WERI-Rb-1 (cell line): Measurements from ENCODE around the gene NKAIN4.
A peak's percentile ranks its signal among the peaks of the same experiment; 100 is the strongest.

Source experiments
- DNase-seq: peaks from one replicate; pipeline ENCODE4 v3.0.0-alpha.2; 2020
- H3K27ac ChIP-seq: fragments of 250-450 bp; sonication (Bioruptor Pico); 2 replicates; pipeline ENCODE4 v1.5.1; 2020; ENCODE audit warnings: mild to moderate bottlenecking, moderate library complexity
- H3K27me3 ChIP-seq: fragments of 250-450 bp; sonication (Bioruptor Pico); 2 replicates; pipeline ENCODE4 v1.5.1; 2021; ENCODE audit warnings: mild to moderate bottlenecking, low read depth, moderate library complexity; ENCODE audit not compliant: insufficient read depth, severe bottlenecking
- H3K36me3 ChIP-seq: fragments of 250-450 bp; sonication (Bioruptor Pico); 2 replicates; pipeline ENCODE4 v1.5.1; 2020; ENCODE audit warnings: mild to moderate bottlenecking, moderate library complexity
- H3K4me3 ChIP-seq: 2 replicates; pipeline ENCODE4 v1.5.1; 2011; ENCODE audit warnings: low read depth, mild to moderate bottlenecking, control low read depth, low read length
- H3K9me3 ChIP-seq: fragments of 250-450 bp; sonication (Bioruptor Pico); 2 replicates; pipeline ENCODE4 v1.5.1; 2021; ENCODE audit warnings: mild to moderate bottlenecking, moderate library complexity; ENCODE audit not compliant: severe bottlenecking
- CTCF ChIP-seq: IDR thresholded peaks from 2 replicates; pipeline ENCODE4 v1.5.1; 2011; ENCODE audit warnings: low read depth, mild to moderate bottlenecking, control low read depth, inconsistent platforms, low read length

The NKAIN4 gene

DNA sequence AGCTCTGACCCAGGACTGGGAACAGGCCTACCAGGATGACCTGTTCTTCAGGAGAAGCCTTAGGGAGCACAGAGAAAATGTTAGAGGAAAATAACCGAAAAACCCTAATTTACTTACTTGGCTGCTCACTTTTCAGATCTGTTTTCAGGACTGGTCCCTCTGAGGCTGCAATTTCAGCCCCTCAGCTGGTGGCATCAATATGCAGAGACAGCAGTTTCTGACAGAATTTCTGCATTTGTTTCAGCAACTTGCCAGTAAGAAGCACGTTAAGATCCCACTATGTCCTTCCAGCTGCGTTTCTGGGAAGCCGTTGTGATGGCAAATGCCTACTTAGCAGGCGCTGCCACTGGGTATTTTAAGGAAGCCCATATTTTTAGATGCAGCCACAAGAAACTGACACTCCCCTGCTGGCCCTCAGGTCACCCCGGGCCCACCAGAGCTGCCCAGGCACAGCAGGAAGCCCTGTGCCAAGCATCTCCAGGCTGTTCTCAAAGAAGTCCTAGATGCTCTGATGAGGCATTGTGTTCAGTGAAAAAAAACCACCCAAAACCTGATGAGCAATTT is 45.8 kb downstream of the NKAIN4 start:
- H3K27ac ChIP-seq = no peak overlapping the region
- H3K36me3 ChIP-seq = peaks cover 98% of the 10 kb centered on the region
- DNase-seq = no peak
- TF ChIP-seq CTCF = no peak
- no peak overlapping the region for H3K4me3 ChIP-seq
- H3K9me3 ChIP-seq = no peaks in the 10 kb centered on the region
- H3K27me3 ChIP-seq = no peaks in the 10 kb centered on the region

- H3K27me3 ChIP-seq = no peaks in the 10 kb centered on the region
- peak overlapping the region; percentile 40 for H3K27ac ChIP-seq
- H3K36me3 ChIP-seq = peaks cover 98% of the 10 kb centered on the region
- H3K4me3 ChIP-seq = no peak overlapping the region
- H3K9me3 ChIP-seq = no peaks in the 10 kb centered on the region
- DNase-seq = no peak
- no peak for TF ChIP-seq CTCF
Observed at GRCh38 chr20:63206878-63207277, 47.4 kb downstream of the NKAIN4 start.

DNA sequence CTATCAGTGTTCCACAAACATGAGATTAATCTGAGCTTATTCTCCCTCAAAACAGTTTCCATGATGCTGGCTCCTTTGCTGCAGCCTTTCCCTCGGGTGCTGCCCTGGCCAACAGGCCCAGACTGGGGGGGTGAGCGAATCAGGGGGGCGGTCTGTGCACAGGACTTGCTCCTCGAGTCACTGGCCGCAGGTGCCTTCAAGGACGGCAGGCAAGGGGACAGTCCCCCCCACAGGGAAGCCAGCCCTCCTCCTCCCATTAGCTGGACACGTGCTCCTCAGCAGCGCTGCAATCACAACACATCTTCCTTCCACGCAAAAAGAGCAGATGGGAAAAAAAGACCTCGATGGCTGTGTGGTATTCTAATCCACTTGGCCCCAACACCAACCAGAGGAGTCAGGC is 48.4 kb downstream of the NKAIN4 start:
- DNase-seq = no peak
- no peaks in the 10 kb centered on the region for H3K27me3 ChIP-seq
- peaks cover 98% of the 10 kb centered on the region for H3K36me3 ChIP-seq
- H3K9me3 ChIP-seq = no peaks in the 10 kb centered on the region
- peak overlapping the region; percentile 40 for H3K27ac ChIP-seq
- no peak for TF ChIP-seq CTCF
- H3K4me3 ChIP-seq = no peak overlapping the region

GRCh38 chr20:63204362-63204761 is 49.9 kb downstream of the NKAIN4 start:
- H3K36me3 ChIP-seq = peaks cover 95% of the 10 kb centered on the region

DNA sequence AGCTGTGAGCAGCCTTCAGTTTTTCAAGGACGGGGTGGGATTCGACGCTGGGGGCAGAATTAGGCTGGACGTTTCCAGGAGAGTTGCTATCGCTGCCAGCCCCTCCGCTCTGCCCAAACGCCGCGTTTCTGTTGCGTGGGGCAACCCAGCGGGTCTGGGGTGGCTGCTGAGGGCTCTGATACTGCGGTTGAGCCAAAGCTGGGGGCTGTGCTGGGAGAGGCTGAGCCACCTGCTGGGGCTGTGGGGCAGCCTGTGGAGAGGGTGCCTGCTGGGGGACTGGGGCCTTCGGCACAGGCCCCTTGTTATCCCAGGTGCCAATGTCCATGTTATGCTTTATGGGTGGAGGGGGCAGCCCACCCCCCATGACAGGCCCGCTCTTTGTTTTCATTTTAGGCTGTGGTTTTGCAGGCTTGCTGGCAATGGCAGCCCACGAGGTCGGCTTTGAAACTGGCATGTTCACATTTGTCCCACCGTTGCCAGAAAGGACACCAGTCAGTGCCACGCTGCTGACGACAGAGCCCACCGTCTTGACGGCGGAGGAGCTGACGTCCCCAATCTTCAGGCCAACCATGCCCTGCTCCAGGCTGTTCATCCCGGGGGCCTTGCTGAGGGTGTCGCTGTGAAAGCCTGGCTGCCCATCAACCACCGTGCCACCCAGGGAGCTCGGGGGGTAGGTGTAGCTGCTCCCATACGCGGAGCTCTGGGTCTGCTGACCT is 51.3 kb downstream of the NKAIN4 start:
- Histone ChIP-seq H3K9me3 (no peaks in the 10 kb centered on the region), H3K27me3 (no peaks in the 10 kb centered on the region), H3K4me3 (no peak overlapping the region), H3K36me3 (peaks cover 88% of the 10 kb centered on the region), H3K27ac (no peak overlapping the region)
- no peak for TF ChIP-seq CTCF
- DNase-seq = no peak

More at GRCh38 chr20:63204362-63204761, 49.9 kb downstream of the NKAIN4 start:
- Histone ChIP-seq H3K27me3 (no peaks in the 10 kb centered on the region), H3K4me3 (no peak overlapping the region), H3K9me3 (no peaks in the 10 kb centered on the region), H3K27ac (no peak overlapping the region)
- DNase-seq = no peak
- no peak for TF ChIP-seq CTCF
